Endothelial cell of hepatic sinusoid (primary cell): Measurements from ENCODE around the gene BCAN.
"Not testable (repeated sequence)": the region's sequence is repeated elsewhere in the genome, so short reads cannot be mapped to it uniquely, and the experiment has no call there.

Experiments
- in situ Hi-C: cut with HindIII; loops from 2 replicates; pipeline ENCODE4 v1.10.0; 2017; ENCODE audit warnings: low sequenced_read_pairs

Gene BCAN

GRCh38 chr1:156616463-156616862 lies 25.5 kb upstream of the BCAN start:
- in situ Hi-C loops = loop anchor here (5.0 kb wide), 1 partner anchor 39 kb away; the partner anchor contains the start of gene TTC24

GRCh38 chr1:156618853-156619581 lies 22.9 kb upstream of the BCAN start, which contains the start of gene HAPLN2:
TSS of gene HAPLN2 (plus strand) at chr1:156619415. CDS start at chr1:156623491, 4,076 bp downstream.
- in situ Hi-C loops = loop anchor here (5.0 kb wide), 1 partner anchor 42 kb away; the partner anchor contains the start of gene TTC24

- in situ Hi-C loops = loop anchor here (5.0 kb wide), 1 partner anchor 42 kb away; the partner anchor contains the start of gene TTC24
Observed at GRCh38 chr1:156619582-156619955, 22.3 kb upstream of the BCAN start.

GRCh38 chr1:156622581-156623297 lies 19.2 kb upstream of the BCAN start:
- in situ Hi-C loops = loop anchor here (5.0 to 10.0 kb wide), 2 partner anchors 92 to 100 kb away; no protein-coding TSS in a partner anchor

GRCh38 chr1:156623946-156624813 lies 17.7 kb upstream of the BCAN start:
- in situ Hi-C loops = loop anchor here (5.0 to 10.0 kb wide), 2 partner anchors 91 to 102 kb away; no protein-coding TSS in a partner anchor

- in situ Hi-C loops = loop anchor here (5.0 to 10.0 kb wide), 3 partner anchors 57 to 103 kb away; no protein-coding TSS in a partner anchor
Observed at GRCh38 chr1:156624814-156625435, 17.0 kb upstream of the BCAN start.

GRCh38 chr1:156625436-156626078 lies 16.4 kb upstream of the BCAN start:
- in situ Hi-C loops = loop anchor here (5.0 to 10.0 kb wide), 2 partner anchors 57 to 89 kb away; no protein-coding TSS in a partner anchor

GRCh38 chr1:156626079-156626438 lies 15.9 kb upstream of the BCAN start:
- in situ Hi-C loops = loop anchor here (5.0 to 10.0 kb wide), 2 partner anchors 56 to 89 kb away; no protein-coding TSS in a partner anchor

- in situ Hi-C loops = loop anchor here (5.0 to 10.0 kb wide), 2 partner anchors 55 to 87 kb away; no protein-coding TSS in a partner anchor
Observed at GRCh38 chr1:156627313-156627880, 14.5 kb upstream of the BCAN start.

- in situ Hi-C loops = loop anchor here (5.0 to 10.0 kb wide), 2 partner anchors 52 to 85 kb away; no protein-coding TSS in a partner anchor
Observed at GRCh38 chr1:156629823-156630449, 12.0 kb upstream of the BCAN start.

- in situ Hi-C loops = not testable (repeated sequence)
Observed at GRCh38 chr1:156631152-156631551, 10.8 kb upstream of the BCAN start.

- in situ Hi-C loops = no loop called here
Observed at GRCh38 chr1:156632355-156632754, 9.6 kb upstream of the BCAN start.

GRCh38 chr1:156638189-156638985 lies 3.5 kb upstream of the BCAN start:
- in situ Hi-C loops = no loop called here

GRCh38 chr1:156639601-156640101 lies 2.3 kb upstream of the BCAN start:
- in situ Hi-C loops = no loop called here

GRCh38 chr1:156640842-156641706 lies 843 bp upstream of the BCAN start:
- in situ Hi-C loops = no loop called here

GRCh38 chr1:156642265-156643048 lies 540 bp downstream of the BCAN start:
- in situ Hi-C loops = no loop called here
